Prostate gland (tissue), 2 donors: ENCODE data around the gene MT1E. TPM values are rescaled to one million over a fixed set of nuclear protein-coding genes. Genes with fewer than 3 reads are reported as not detected.

Experiments
- DNase-seq: peaks from one replicate; pipeline ENCODE4 v3.0.0-alpha.2; 2019; ENCODE audit warnings: low spot score
- H3K27ac ChIP-seq, 2 donors: fragments of 200-600 bp; sonication (generic); 2 replicates each; pipeline ENCODE4 v1.5.1; 2017 to 2019
- H3K27me3 ChIP-seq: fragments of 200-600 bp; sonication (generic); replicated peaks from 2 replicates; pipeline ENCODE4 v1.5.1; 2019; ENCODE audit not compliant: insufficient read depth
- H3K36me3 ChIP-seq, 2 donors: fragments of 200-600 bp; sonication (generic); 1 replicate in 1 of 2; 2 replicates in 1 of 2; pipeline versions ENCODE4 v1.5.1 to v1.8.1; 2017 to 2019
- H3K4me1 ChIP-seq: fragments of 200-600 bp; sonication (generic); replicated peaks from 2 replicates; pipeline ENCODE4 v1.5.1; 2019
- H3K4me3 ChIP-seq, 2 donors: fragments of 200-600 bp; sonication (generic); 2 replicates each; pipeline ENCODE4 v1.5.1; 2017 to 2019
- H3K9me3 ChIP-seq: fragments of 200-600 bp; sonication (generic); 2 replicates; pipeline ENCODE4 v1.5.1; 2017
- CTCF ChIP-seq, 4 experiments: fragments of 200-600 bp in 2 of 4; fragments of 450-650 bp in 2 of 4; sonication (generic) in 2 of 4; IDR thresholded peaks; 1 replicate in 3 of 4; 2 replicates in 1 of 4; pipeline ENCODE4 v1.5.1; 2016 to 2019; ENCODE audit warnings: antibody characterized with exemption in 4 of 4, mild to moderate bottlenecking in 2 of 4, moderate library complexity in 2 of 4
- POLR2A ChIP-seq: fragments of 450-650 bp; IDR thresholded peaks from one replicate; pipeline ENCODE4 v1.6.1; 2016; ENCODE audit warnings: antibody characterized with exemption, mild to moderate bottlenecking
- POLR2AphosphoS5 ChIP-seq: sonication (generic); formaldehyde crosslinking; IDR thresholded peaks from one replicate; pipeline ENCODE4 v1.6.1; 2017; ENCODE audit warnings: antibody characterized with exemption
- WGBS: methylation state at CpG from one replicate; pipeline ENCODE4 v1.1.5; 2018; 5-methylcytosine and 5-hydroxymethylcytosine counted together
- intact Hi-C: fragments of 100-400 bp; cut with DNase I; formaldehyde crosslinking; loops from one replicate; pipeline ENCODE4 v1.14.2; 2022
- total RNA-seq, 2 donors: library from RNA; depleted of rRNA; stranded (reverse); fragments of >200 nt; gene quantifications; one replicate each; pipeline ENCODE4 v1.1.0, GENCODE V29; 2016

MT1E gene
- total RNA-seq, 2 donors from 2014 or later = 110 to 339 TPM

- H3K27ac ChIP-seq = no peak overlapping the region
- no peaks in the 10 kb centered on the region for H3K27me3 ChIP-seq
- DNase-seq = no peak
- no peaks in the 10 kb centered on the region for H3K36me3 ChIP-seq
- intact Hi-C loops = no loop called here
- H3K4me3 ChIP-seq = peak overlapping the region in 1 of 2 donors; percentile 19
- 52% methylated on average over 5 of the region's 5 CpGs for WGBS
- TF ChIP-seq POLR2A (no peak), POLR2AphosphoS5 (no peak), CTCF (IDR thresholded peaks at IDR 0.05) (no peak)
- no peaks in the 10 kb centered on the region for H3K9me3 ChIP-seq
- H3K4me1 ChIP-seq = peaks cover 4% of the 10 kb centered on the region
Measured at GRCh38 chr16:56643833-56644232, 18.3 kb downstream of the MT1E start.

- Histone ChIP-seq H3K36me3 (no peaks in the 10 kb centered on the region), H3K27me3 (no peaks in the 10 kb centered on the region), H3K4me3 (no peak overlapping the region), H3K4me1 (peaks cover 4% of the 10 kb centered on the region), H3K27ac (no peak overlapping the region), H3K9me3 (no peaks in the 10 kb centered on the region)
- DNase-seq = no peak
- 76% methylated on average over 1 of the region's 1 CpG for WGBS
- TF ChIP-seq CTCF (IDR thresholded peaks at IDR 0.05) = no peak
- no peak for TF ChIP-seq POLR2AphosphoS5
- no peak for TF ChIP-seq POLR2A
- intact Hi-C loops = no loop called here
Measured at GRCh38 chr16:56645311-56645710, 19.7 kb downstream of the MT1E start.

DNA sequence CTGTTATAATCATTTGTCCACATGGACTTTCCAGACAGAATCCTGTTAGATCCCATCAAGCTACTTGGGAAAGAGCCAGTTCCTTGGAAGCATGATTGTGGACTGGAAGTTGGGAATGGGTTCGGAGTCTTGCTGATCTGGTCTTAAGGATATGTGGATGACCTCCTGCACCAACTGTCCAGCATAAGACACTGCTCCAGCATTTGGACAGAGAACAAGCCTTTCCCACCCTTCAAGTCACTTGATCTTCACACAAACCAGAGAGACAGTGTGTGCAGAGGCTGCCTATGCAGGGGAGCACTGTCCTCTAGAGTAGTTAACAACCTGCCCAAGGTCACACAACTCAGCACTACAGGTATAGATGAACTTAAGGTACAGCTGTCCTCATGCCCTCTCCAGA lies 20.3 kb downstream of the MT1E start:
- no peaks in the 10 kb centered on the region for H3K36me3 ChIP-seq
- WGBS = 0% methylated on average over 1 of the region's 1 CpG
- DNase-seq = no peak
- intact Hi-C loops = no loop called here
- no peaks in the 10 kb centered on the region for H3K9me3 ChIP-seq
- H3K4me1 ChIP-seq = peaks cover 4% of the 10 kb centered on the region
- no peak overlapping the region for H3K27ac ChIP-seq
- no peaks in the 10 kb centered on the region for H3K27me3 ChIP-seq
- TF ChIP-seq CTCF (IDR thresholded peaks at IDR 0.05) = no peak
- TF ChIP-seq POLR2A = no peak
- no peak for TF ChIP-seq POLR2AphosphoS5
- H3K4me3 ChIP-seq = no peak overlapping the region

DNA sequence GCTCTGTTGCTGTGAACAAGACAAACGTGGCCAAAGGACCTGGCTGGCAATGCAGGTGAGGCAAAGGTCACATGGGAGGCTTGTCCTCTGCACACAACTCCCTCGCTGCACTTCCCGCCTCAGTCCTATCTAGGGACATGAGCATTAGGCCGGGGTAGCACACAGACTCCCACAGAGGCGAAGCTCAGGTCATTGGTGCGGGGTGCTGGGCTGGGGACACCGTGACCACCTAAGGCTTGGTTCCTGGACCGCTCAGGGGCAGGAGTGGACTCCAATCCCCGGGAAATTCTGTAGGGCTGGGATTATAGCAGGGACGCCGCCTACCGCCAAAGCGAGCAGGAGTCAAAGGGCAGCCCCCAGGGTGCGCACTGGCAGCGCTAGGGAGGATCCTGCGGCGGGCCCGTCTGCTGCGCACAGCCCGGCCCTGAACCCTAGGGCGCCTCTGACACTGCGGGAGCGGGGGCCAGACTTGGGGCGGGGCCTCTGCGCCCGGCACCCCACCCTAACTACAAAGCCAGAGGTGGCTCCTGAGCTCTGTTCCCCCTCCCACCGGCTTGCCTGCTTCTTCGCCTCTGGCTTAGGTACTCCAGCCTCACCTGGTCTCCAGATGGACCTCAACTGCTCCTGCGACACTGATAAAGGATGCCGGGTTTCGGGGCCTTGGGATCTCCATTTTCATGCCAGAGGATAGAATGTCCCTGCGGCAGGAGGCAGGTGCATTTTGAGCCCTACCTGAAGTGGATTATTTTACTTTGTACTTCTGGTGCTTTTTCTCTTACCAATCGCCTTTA lies 22.3 kb downstream of the MT1E start:
- intact Hi-C loops = no loop called here
- Histone ChIP-seq H3K27me3 (no peaks in the 10 kb centered on the region), H3K27ac (no peak overlapping the region), H3K36me3 (no peaks in the 10 kb centered on the region), H3K4me3 (no peak overlapping the region), H3K4me1 (peaks cover 4% of the 10 kb centered on the region), H3K9me3 (no peaks in the 10 kb centered on the region)
- TF ChIP-seq POLR2AphosphoS5 (no peak), POLR2A (no peak), CTCF (IDR thresholded peaks at IDR 0.05) (no peak)
- DNase-seq = no peak
- 56% methylated on average over 33 of the region's 33 CpGs for WGBS

DNA sequence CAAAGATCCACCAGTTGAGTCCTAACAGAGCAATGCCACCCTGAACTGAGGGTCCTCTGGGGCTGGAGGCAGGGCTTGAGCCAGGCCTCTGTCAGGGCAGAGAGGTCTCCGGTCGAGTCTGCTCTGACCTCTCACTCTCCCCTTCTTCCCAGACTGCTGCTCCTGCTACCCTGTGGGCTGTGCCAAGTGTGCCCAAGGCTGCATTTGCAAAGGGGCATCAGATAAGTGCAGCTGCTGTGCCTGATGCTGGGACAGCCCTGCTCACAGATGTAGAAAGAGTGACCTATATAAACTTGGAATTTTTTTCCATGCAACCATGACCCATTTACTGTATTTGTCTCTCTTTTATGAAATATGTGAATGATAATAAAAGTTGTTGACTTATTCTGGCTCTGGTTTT lies 23.7 kb downstream of the MT1E start:
- Histone ChIP-seq H3K27ac (no peak overlapping the region), H3K4me3 (no peak overlapping the region), H3K9me3 (no peaks in the 10 kb centered on the region), H3K4me1 (no peaks in the 10 kb centered on the region), H3K36me3 (no peaks in the 10 kb centered on the region), H3K27me3 (no peaks in the 10 kb centered on the region)
- DNase-seq = no peak
- TF ChIP-seq POLR2A (no peak), POLR2AphosphoS5 (no peak), CTCF (IDR thresholded peaks at IDR 0.05) (no peak)
- intact Hi-C loops = no loop called here
- 100% methylated on average over 2 of the region's 2 CpGs for WGBS
